MCF 10A (cell line): Measurements from ENCODE around the gene NSUN7. TPM values are rescaled to one million over a fixed set of nuclear protein-coding genes. Genes with fewer than 3 reads are reported as not detected.

Source experiments
- BruUV-seq: library from RNA; stranded (reverse); fragments of 400-500 nt; replicated peaks from 2 replicates; lab custom pipeline; 2021; lab: Mats Ljungman, UMichigan
- CTCF ChIA-PET: fragments of 300-600 bp; sonication (Branson Sonifier 250); formaldehyde crosslinking; extraction: SDS; loops from one replicate; lab custom pipeline; 2021; ENCODE audit warnings: antibody characterized with exemption, inconsistent platforms; lab: Yijun Ruan, JAX
- POLR2A ChIA-PET: fragments of 300-600, 350-650 bp; sonication (Branson Sonifier 250); formaldehyde crosslinking; extraction: SDS; loops from one replicate; lab custom pipeline; 2020; ENCODE audit warnings: antibody characterized with exemption, inconsistent platforms; lab: Yijun Ruan, JAX
- DNase-seq: peaks from one replicate; pipeline ENCODE4 v3.0.0-alpha.2; 2018; ENCODE audit not compliant: unreplicated experiment
- H3K27ac Mint-ChIP-seq: one replicate; pipeline ENCODE4 v1.8.0; 2022; ENCODE audit warnings: mild to moderate bottlenecking, low read depth, mixed read lengths; ENCODE audit not compliant: unreplicated experiment
- H3K27me3 Mint-ChIP-seq: one replicate; pipeline ENCODE4 v1.8.0; 2022; ENCODE audit warnings: mixed read lengths; ENCODE audit not compliant: insufficient read depth, unreplicated experiment
- H3K36me3 Mint-ChIP-seq: one replicate; pipeline ENCODE4 v1.8.0; 2022; ENCODE audit warnings: mild to moderate bottlenecking, moderate library complexity, mixed read lengths; ENCODE audit not compliant: insufficient read depth, unreplicated experiment
- H3K4me1 Mint-ChIP-seq: one replicate; pipeline ENCODE4 v1.8.0; 2022; ENCODE audit warnings: mixed read lengths; ENCODE audit not compliant: insufficient read depth, unreplicated experiment
- H3K4me3 Mint-ChIP-seq: one replicate; pipeline ENCODE4 v1.8.0; 2022; ENCODE audit warnings: mild to moderate bottlenecking, moderate library complexity, mixed read lengths; ENCODE audit not compliant: unreplicated experiment
- H3K9me3 Mint-ChIP-seq: one replicate; pipeline ENCODE4 v1.8.0; 2022; ENCODE audit warnings: mixed read lengths; ENCODE audit not compliant: unreplicated experiment
- intact Hi-C: fragments of 100-400 bp; cut with micrococcal nuclease; formaldehyde crosslinking; loops from 2 replicates; pipeline ENCODE4 v1.14.1; 2022
- total RNA-seq: library from RNA; stranded (reverse); gene quantifications from 2 replicates; pipeline ENCODE4 v1.2.3, GENCODE V29; 2022
- TF ChIP-seq, protein P1 (sequence below): fragments of 200-600 bp; IDR thresholded peaks from one replicate; pipeline ENCODE4 v1.8.0; 2022; ENCODE audit warnings: antibody characterized with exemption, mild to moderate bottlenecking; ENCODE audit not compliant: unreplicated experiment

Gene NSUN7
- total RNA-seq, 1 experiment from 2014 or later, result not detected

- Mint-ChIP-seq H3K4me3 (no peak overlapping the region), H3K36me3 (no peaks in the 10 kb centered on the region), H3K4me1 (peaks cover 6% of the 10 kb centered on the region), H3K27me3 (no peaks in the 10 kb centered on the region), H3K9me3 (no peaks in the 10 kb centered on the region), H3K27ac (no peak overlapping the region)
- TF ChIP-seq, protein P1, sequence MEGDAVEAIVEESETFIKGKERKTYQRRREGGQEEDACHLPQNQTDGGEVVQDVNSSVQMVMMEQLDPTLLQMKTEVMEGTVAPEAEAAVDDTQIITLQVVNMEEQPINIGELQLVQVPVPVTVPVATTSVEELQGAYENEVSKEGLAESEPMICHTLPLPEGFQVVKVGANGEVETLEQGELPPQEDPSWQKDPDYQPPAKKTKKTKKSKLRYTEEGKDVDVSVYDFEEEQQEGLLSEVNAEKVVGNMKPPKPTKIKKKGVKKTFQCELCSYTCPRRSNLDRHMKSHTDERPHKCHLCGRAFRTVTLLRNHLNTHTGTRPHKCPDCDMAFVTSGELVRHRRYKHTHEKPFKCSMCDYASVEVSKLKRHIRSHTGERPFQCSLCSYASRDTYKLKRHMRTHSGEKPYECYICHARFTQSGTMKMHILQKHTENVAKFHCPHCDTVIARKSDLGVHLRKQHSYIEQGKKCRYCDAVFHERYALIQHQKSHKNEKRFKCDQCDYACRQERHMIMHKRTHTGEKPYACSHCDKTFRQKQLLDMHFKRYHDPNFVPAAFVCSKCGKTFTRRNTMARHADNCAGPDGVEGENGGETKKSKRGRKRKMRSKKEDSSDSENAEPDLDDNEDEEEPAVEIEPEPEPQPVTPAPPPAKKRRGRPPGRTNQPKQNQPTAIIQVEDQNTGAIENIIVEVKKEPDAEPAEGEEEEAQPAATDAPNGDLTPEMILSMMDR, result no peak
- DNase-seq, result no peak
- BruUV-seq, result no TSS peak
- intact Hi-C loops, result loop anchor here (5.0 to 10.0 kb wide), 3 partner anchors 178 to 515 kb away; partner anchors contain the start of gene UCHL1
- CTCF ChIA-PET, result interaction anchor here (0.7 kb wide), 1 partner anchor 60 kb away, joined by 3 read pairs; no protein-coding TSS in a partner anchor
- POLR2A ChIA-PET, result no interaction called here
Observed at GRCh38 chr4:40739347-40739746, 10.4 kb upstream of the NSUN7 start.

- CTCF ChIA-PET, result interaction anchor here (0.6 to 1.2 kb wide), 4 partner anchors 76 to 598 kb away, joined by 3 to 4 read pairs (median 3); no protein-coding TSS in a partner anchor
- Mint-ChIP-seq H3K9me3 (no peaks in the 10 kb centered on the region), H3K27ac (no peak overlapping the region), H3K4me1 (no peaks in the 10 kb centered on the region), H3K4me3 (no peak overlapping the region), H3K27me3 (no peaks in the 10 kb centered on the region), H3K36me3 (no peaks in the 10 kb centered on the region)
- intact Hi-C loops, result no loop called here
- no TSS peak for BruUV-seq
- DNase-seq, result no peak
- POLR2A ChIA-PET, result interaction anchor here (0.6 kb wide), 1 partner anchor 11 kb away, joined by 3 read pairs; no protein-coding TSS in a partner anchor
- TF ChIP-seq, protein P1, result no peak
Observed at GRCh38 chr4:40744218-40744617, 5.5 kb upstream of the NSUN7 start.

- peaks cover under 1% of the 10 kb centered on the region for H3K27me3 Mint-ChIP-seq
- H3K27ac Mint-ChIP-seq, result no peak overlapping the region
- ChIA-PET POLR2A (no interaction called here), CTCF (interaction anchor here (1.2 kb wide), 1 partner anchor 151 kb away, joined by 4 read pairs; no protein-coding TSS in a partner anchor)
- H3K4me1 Mint-ChIP-seq, result no peaks in the 10 kb centered on the region
- no TSS peak for BruUV-seq
- H3K36me3 Mint-ChIP-seq, result no peaks in the 10 kb centered on the region
- intact Hi-C loops, result no loop called here
- no peak for DNase-seq
- TF ChIP-seq, protein P1, result no peak
- no peaks in the 10 kb centered on the region for H3K9me3 Mint-ChIP-seq
- H3K4me3 Mint-ChIP-seq, result no peak overlapping the region
Observed at GRCh38 chr4:40745285-40745984, 4.3 kb upstream of the NSUN7 start.

DNA sequence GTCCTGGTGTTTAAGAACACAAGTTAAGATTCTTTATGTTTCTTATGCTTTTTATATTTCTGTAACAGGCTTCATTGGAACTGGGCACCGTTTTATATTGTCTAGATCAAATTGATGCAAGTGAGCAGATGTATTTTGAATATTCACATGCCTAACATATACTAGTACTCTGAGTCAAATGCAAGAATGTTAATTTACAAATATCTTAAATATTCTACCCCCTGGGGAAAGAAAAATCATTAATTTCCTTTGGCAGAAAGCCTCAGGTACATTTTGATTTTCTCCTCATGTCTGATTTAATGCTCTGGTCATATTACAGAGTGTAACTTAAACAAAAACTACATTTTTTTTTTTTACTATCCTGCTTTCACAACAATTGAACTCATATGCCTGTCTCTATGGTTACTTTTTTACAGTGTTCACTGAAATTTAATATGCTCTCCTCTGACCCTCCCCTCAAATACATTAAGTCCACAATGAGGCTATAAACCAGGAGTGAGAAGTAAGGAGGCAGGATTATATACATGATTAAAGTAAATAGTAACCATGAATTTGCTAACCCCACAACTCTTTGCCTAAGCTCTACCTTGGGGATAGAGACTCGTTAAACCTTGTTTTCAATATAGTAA is 2.4 kb upstream of the NSUN7 start:
- ChIA-PET CTCF (no interaction called here), POLR2A (interaction anchor here (0.6 kb wide), 1 partner anchor 53 kb away, joined by 5 read pairs; no protein-coding TSS in a partner anchor)
- Mint-ChIP-seq H3K36me3 (no peaks in the 10 kb centered on the region), H3K4me3 (no peak overlapping the region), H3K27ac (no peak overlapping the region), H3K27me3 (peaks cover 11% of the 10 kb centered on the region), H3K9me3 (no peaks in the 10 kb centered on the region), H3K4me1 (no peaks in the 10 kb centered on the region)
- intact Hi-C loops, result no loop called here
- no TSS peak for BruUV-seq
- no peak for DNase-seq
- TF ChIP-seq, protein P1, result no peak
